Fibroblast of skin of back (primary cell): ENCODE measurements around the gene EPB42.
"Not testable (repeated sequence)": the region's sequence is repeated elsewhere in the genome, so short reads cannot be mapped to it uniquely, and the experiment has no call there.

Experiments used
- DNase-seq: peaks from one replicate; pipeline ENCODE4 v3.0.0-alpha.2; 2013

The EPB42 gene

GRCh38 chr15:43184407-43185124 lies 36.3 kb downstream of the EPB42 start:
- no peak for DNase-seq

DNA sequence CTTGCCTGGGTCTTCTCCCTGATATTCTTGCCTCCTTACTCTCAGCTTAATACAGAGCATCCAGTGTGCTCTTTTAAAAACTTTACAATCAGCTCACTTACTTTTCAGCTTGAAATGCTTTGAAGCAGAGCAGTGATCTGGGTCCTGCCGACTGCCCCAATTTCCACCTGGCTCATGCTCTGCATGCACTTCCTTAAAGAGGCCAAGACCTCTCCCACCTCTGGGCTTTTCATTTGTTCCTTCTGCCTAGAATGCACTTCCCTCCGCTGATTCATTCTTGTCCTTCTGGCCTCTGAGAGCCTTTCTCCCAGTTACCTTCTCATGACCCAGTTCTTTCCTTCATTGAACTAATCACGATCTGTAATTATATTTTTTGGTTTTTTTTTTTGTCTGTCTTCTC lies 37.5 kb downstream of the EPB42 start:
- no peak for DNase-seq

DNA sequence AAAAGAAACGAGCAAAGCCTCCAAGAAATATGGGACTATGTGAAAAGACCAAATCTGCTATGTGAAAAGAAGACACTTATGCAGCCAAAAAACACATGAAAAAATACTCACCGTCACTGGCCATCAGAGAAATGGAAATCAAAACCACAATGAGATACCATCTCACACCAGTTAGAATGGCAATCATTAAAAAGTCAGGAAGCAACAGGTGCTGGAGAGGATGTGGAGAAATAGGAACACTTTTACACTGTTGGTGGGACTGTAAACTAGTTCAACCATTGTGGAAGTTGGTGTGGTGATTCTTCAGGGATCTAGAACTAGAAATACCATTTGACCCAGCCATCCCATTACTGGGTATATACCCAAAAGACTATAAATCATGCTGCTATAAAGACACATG lies 43.7 kb downstream of the EPB42 start:
- DNase-seq: not testable (repeated sequence)

- not testable (repeated sequence) for DNase-seq
These were observed 45.0 kb downstream of the EPB42 start for GRCh38 chr15:43175656-43176309.

- peak; percentile 67 for DNase-seq
These were observed 50.9 kb downstream of the EPB42 start for GRCh38 chr15:43169888-43170287.

GRCh38 chr15:43168192-43169107 lies 52.4 kb downstream of the EPB42 start:
- DNase-seq: peak; percentile 38

GRCh38 chr15:43167261-43167660 lies 53.6 kb downstream of the EPB42 start:
- not testable (repeated sequence) for DNase-seq

DNA sequence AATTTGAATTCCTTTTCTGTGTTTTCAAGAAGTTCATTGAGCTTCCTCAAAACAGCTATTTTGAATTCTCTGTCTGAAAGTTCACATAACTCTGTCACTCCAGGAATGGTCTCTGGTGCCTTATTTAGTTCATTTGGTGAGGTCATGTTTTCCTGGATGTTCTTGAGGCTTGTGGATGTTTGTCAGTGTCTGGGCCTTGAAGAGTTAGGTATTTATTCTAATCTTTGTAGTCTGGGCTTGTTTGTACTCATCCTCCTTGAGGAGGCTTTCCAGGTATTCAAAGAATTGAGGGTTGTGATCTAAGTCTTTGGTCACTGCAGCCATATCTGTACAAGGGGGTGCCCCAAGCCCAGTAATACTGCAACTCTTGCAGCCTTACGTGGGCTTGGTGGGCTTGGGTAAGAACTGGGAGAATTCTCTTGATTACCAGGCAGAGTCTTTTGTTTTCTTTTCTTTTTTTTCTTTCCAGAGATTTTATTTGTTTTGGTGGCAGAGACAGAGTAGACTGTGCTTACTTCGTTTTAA lies 55.0 kb downstream of the EPB42 start:
- peak; percentile 40 for DNase-seq

GRCh38 chr15:43153269-43153668 lies 67.5 kb downstream of the EPB42 start:
- DNase-seq: no peak

- DNase-seq: no peak
These were observed 69.1 kb downstream of the EPB42 start for GRCh38 chr15:43151688-43152087.

DNA sequence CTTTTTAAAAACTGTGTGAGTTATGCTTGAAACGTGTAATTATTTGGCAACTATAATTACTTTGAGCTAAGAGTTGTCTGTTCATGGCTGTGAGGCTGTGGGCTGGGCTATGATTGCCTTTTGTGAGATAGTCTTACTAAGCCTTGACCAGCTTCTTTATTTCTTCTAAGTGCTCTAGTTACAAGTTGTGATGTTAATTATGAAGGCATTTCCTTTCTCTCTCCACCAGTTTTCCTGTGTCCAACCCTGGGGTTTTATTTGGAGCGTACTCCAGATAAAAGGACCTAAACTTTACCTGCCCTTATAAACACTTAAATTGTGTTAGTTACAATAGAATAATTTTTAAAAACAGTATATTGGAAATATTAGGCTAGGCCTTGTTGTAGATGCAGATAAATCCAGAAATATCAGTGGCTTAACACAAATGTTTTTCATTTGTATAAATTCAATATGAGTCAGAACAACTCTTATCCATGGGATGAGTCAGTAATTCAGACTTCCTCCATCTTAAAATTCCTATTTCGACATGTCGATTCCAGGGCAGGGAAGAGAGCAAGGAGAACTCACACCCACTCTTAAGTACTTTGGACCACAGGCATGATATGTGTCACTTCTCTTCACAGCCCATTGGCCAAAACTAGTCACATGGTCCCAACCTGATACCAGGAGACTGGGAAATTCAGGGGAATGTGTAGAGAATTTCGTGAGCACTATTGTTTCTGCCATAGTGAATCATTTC lies 70.5 kb downstream of the EPB42 start:
- DNase-seq: peak; percentile 99
